Measurements from ENCODE around the gene XYLT1.

Gene XYLT1

DNA sequence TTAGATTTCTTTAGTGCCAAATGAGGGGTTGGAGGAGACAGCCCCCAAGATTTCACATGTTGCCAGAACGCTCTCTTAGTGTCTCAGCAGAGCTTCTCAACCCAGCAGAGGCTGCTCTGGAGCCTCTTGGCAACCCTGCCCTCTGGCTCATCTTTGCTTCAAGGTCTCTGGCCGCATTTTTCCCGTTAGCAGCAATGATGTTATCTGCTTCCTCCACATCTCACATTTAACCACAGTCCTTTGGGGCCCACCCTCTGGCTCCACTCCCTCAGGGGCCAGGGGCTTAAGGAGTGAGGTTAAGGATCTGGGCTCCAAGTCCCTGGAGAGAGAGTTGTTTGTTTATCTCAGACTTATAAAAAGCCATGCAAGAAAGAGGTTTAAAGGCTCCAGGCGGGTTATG is 3.3 kb upstream of the XYLT1 start:
- TF ChIP-seq, protein P1, sequence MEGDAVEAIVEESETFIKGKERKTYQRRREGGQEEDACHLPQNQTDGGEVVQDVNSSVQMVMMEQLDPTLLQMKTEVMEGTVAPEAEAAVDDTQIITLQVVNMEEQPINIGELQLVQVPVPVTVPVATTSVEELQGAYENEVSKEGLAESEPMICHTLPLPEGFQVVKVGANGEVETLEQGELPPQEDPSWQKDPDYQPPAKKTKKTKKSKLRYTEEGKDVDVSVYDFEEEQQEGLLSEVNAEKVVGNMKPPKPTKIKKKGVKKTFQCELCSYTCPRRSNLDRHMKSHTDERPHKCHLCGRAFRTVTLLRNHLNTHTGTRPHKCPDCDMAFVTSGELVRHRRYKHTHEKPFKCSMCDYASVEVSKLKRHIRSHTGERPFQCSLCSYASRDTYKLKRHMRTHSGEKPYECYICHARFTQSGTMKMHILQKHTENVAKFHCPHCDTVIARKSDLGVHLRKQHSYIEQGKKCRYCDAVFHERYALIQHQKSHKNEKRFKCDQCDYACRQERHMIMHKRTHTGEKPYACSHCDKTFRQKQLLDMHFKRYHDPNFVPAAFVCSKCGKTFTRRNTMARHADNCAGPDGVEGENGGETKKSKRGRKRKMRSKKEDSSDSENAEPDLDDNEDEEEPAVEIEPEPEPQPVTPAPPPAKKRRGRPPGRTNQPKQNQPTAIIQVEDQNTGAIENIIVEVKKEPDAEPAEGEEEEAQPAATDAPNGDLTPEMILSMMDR (IDR thresholded peaks at IDR 0.05; ENCODE audit: low read depth, low read length, missing control alignments) = no peak
- DNase-seq (ENCODE audit: low read depth) = no peak
- H3K4me3 ChIP-seq (ENCODE audit: low read depth, low read length) = no peak overlapping the region

GRCh38 chr16:17471719-17472461 is 1.1 kb upstream of the XYLT1 start:
- TF ChIP-seq, protein P1 (IDR thresholded peaks at IDR 0.05; ENCODE audit: low read depth, low read length, missing control alignments) = no peak
- H3K4me3 ChIP-seq (ENCODE audit: low read depth, low read length) = no peak overlapping the region
- no peak for DNase-seq (ENCODE audit: low read depth)

DNA sequence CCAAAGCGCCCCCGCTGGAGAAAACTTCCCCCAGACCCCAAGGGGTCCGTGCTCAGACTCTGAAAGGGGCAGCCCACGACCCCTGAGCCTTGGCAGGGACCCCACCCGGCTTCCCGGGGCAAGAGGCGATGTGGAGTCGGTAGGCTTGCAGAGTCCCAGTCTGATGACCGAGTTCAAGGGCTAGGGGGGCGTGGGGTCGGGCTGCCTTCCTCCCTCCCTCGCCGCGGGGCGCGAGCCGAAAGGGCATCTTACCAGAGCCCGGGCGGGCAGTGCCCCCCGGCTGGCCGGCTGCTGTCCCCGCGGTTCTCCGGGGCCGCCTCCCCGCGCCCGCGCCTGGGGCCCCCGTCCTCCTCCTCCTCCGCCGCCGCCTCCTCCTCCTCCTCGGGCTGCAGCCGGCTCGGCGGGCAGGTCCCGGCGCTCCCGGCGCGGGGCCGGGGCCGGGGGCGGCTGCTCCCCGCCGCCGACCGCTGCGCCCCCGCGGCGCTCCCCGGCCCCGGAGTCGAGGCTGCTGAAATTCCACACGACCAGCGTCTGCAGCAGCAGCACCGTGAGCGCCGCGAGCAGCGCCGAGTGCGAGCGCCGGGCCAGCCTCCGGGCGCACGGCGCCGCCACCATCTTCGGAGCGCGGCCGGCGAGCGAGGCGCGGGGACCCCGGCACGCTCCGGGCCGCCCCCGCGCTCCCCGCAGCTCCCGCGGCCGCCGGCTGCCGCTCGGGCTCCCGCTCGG is 415 bp downstream of the XYLT1 start:
- DNase-seq (ENCODE audit: low read depth) = no peak
- H3K4me3 ChIP-seq (ENCODE audit: low read depth, low read length) = peak overlapping the region; percentile 66
- TF ChIP-seq, protein P1 (IDR thresholded peaks at IDR 0.05; ENCODE audit: low read depth, low read length, missing control alignments) = no peak

DNA sequence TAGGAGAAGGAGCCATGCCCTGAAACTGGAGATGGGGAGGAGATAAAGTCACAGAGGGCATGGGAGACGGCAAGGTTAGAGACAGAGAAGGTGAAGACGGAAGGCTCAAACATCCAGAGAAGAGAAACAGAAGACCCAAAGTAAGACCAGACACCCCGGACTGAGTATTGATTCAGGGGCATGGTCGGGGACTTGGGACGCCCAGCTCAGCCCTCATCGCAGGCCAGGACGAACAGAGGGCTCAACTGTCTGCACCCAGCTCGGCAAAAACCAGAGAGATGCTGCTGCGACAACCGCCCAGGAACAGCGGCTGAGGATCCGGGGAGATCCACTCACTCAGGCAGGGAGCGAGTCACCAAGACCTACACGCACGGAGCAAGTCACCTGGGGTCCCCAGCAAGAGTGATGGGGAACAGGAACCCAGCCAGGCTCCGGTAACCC is 999 bp downstream of the XYLT1 start:
- DNase-seq (ENCODE audit: low read depth) = no peak
- TF ChIP-seq, protein P1 (IDR thresholded peaks at IDR 0.05; ENCODE audit: low read depth, low read length, missing control alignments) = no peak
- peak overlapping the region; percentile 66 for H3K4me3 ChIP-seq (ENCODE audit: low read depth, low read length)

GRCh38 chr16:17469011-17469740 is 1.6 kb downstream of the XYLT1 start:
- TF ChIP-seq, protein P1 (IDR thresholded peaks at IDR 0.05; ENCODE audit: low read depth, low read length, missing control alignments) = no peak
- peak overlapping the region; percentile 66 for H3K4me3 ChIP-seq (ENCODE audit: low read depth, low read length)
- DNase-seq (ENCODE audit: low read depth) = no peak

DNA sequence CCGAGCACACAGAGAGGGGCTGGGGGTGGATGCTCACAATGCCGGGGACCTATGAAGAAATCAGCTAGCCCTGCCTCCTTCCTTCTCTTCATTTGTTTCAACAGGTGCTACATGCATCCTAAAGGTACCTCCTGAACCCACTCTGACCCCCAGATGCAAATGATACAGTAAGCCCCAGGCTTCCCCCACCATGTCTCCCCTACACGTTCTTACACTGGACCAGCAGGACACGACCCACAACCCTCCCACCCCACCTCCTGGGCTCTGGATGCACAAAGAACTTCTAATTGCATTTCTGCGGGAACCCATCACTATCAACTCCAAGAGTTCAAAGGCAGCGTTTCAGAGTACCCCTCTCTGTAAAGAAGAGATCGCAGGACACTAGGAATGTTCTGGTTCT is 2.1 kb downstream of the XYLT1 start:
- TF ChIP-seq, protein P1 (IDR thresholded peaks at IDR 0.05; ENCODE audit: low read depth, low read length, missing control alignments) = no peak
- peak overlapping the region; percentile 66 for H3K4me3 ChIP-seq (ENCODE audit: low read depth, low read length)
- no peak for DNase-seq (ENCODE audit: low read depth)
